Fibroblast of lung (primary cell): ENCODE results near the gene UBAP1L. TPM values are rescaled to one million over a fixed set of nuclear protein-coding genes. Genes with fewer than 3 reads are reported as not detected.

Experiments used
- DNase-seq, 2 donors: peaks; one replicate each; pipeline versions ENCODE4 v3.0.0 to v3.0.0-alpha.2; 2010; ENCODE audit warnings: low read depth in 2 of 2
- H2AFZ ChIP-seq: 2 replicates; pipeline ENCODE4 v1.5.1; 2012; ENCODE audit warnings: low read length, control low read depth, inconsistent platforms
- H3K27ac ChIP-seq: 2 replicates; pipeline ENCODE4 v1.5.1; 2011; ENCODE audit warnings: low read length, control low read depth; ENCODE audit not compliant: insufficient read depth
- H3K27me3 ChIP-seq: 2 replicates; pipeline ENCODE4 v1.5.1; 2011; ENCODE audit warnings: mild to moderate bottlenecking, low read length; ENCODE audit not compliant: control insufficient read depth, insufficient read depth
- H3K36me3 ChIP-seq: 2 replicates; pipeline ENCODE4 v1.5.1; 2011; ENCODE audit warnings: low read length; ENCODE audit not compliant: control insufficient read depth, insufficient read depth
- H3K4me1 ChIP-seq: 2 replicates; pipeline ENCODE4 v1.5.1; 2011; ENCODE audit warnings: low read length; ENCODE audit not compliant: control insufficient read depth, insufficient read depth; ENCODE audit errors: extremely low read depth
- H3K4me2 ChIP-seq: 2 replicates; pipeline ENCODE4 v1.5.1; 2011; ENCODE audit warnings: low read length, control low read depth; ENCODE audit not compliant: insufficient read depth; ENCODE audit errors: extremely low read depth
- H3K4me3 ChIP-seq, 4 experiments: fragments of 200-600 bp in 1 of 4; sonication (generic) in 1 of 4; replicated peaks in 1 of 4; 2 replicates each; pipeline ENCODE4 v1.5.1; 2011 to 2016; ENCODE audit warnings: low read length in 4 of 4, low read depth in 3 of 4, mild to moderate bottlenecking in 3 of 4, control low read depth in 2 of 4, inconsistent platforms in 1 of 4, mixed read lengths in 1 of 4; ENCODE audit not compliant: insufficient read depth in 1 of 4; ENCODE audit errors: control extremely low read depth in 1 of 4
- H3K79me2 ChIP-seq: 2 replicates; pipeline ENCODE4 v1.5.1; 2012; ENCODE audit warnings: mild to moderate bottlenecking, low read length, inconsistent platforms; ENCODE audit not compliant: control insufficient read depth, insufficient read depth
- H3K9ac ChIP-seq: 2 replicates; pipeline ENCODE4 v1.5.1; 2011; ENCODE audit warnings: mild to moderate bottlenecking, low read length, control low read depth; ENCODE audit not compliant: insufficient read depth
- H3K9me3 ChIP-seq: 2 replicates; pipeline ENCODE4 v1.5.1; 2012; ENCODE audit warnings: low read depth, low read length; ENCODE audit not compliant: control insufficient read depth, insufficient read depth
- H4K20me1 ChIP-seq: 2 replicates; pipeline ENCODE4 v1.5.1; 2011; ENCODE audit warnings: low read length; ENCODE audit not compliant: control insufficient read depth, insufficient read depth; ENCODE audit errors: extremely low read depth
- EZH2 ChIP-seq: IDR thresholded peaks from 2 replicates; pipeline ENCODE4 v1.5.1; 2012; ENCODE audit warnings: low read length, control low read depth, mild to moderate bottlenecking; ENCODE audit errors: missing control alignments
- polyA plus RNA-seq, 2 donors: library from polyadenylated mRNA; depleted of rRNA in 1 of 2; stranded (reverse) in 1 of 2; unstranded in 1 of 2; fragments of >200 nt; gene quantifications; 2 replicates each; pipeline ENCODE4 v1.2.1, GENCODE V29; 2011 to 2012; ENCODE audit warnings: missing spikeins in 1 of 2
- total RNA-seq: library from RNA; depleted of rRNA; stranded (reverse); fragments of >200 nt; gene quantifications from 2 replicates; pipeline ENCODE4 v1.2.1, GENCODE V29; 2014
- TF ChIP-seq, protein P1 (sequence below), 2 donors: IDR thresholded peaks in 1 of 2; conservative IDR thresholded peaks in 1 of 2; 1 replicate in 1 of 2; 2 replicates in 1 of 2; pipeline ENCODE4 v1.5.1; 2011 to 2012; ENCODE audit warnings: low read length in 2 of 2, control low read depth in 1 of 2, inconsistent platforms in 1 of 2, low read depth in 1 of 2, mild to moderate bottlenecking in 1 of 2

The UBAP1L gene
- total and polyA plus RNA-seq, 2 donors (not counting 1 experiment from before 2014, with no cell fraction given): 0.33 to 0.99 TPM

DNA sequence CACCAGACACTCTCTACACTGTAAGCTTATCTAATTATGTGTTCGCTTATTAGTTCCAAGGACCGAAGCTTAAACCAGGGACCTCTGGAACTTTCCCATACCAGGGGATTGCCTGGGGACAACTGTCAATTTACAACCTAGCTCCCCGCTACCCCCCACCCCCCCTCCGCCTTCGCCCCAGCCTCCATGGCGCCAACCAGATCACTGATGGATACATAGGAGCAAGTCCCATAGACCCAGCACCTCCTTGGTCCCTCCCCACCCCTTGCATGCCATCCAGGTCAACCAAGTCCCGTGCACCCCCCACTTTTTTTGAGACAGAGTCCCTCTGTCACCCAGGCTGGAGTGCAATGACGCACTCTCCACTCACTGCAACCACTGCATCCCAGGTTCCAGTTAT is 19.5 kb upstream of the UBAP1L start:
- no peaks in the 10 kb centered on the region for H3K27me3 ChIP-seq
- TF ChIP-seq, protein P1, sequence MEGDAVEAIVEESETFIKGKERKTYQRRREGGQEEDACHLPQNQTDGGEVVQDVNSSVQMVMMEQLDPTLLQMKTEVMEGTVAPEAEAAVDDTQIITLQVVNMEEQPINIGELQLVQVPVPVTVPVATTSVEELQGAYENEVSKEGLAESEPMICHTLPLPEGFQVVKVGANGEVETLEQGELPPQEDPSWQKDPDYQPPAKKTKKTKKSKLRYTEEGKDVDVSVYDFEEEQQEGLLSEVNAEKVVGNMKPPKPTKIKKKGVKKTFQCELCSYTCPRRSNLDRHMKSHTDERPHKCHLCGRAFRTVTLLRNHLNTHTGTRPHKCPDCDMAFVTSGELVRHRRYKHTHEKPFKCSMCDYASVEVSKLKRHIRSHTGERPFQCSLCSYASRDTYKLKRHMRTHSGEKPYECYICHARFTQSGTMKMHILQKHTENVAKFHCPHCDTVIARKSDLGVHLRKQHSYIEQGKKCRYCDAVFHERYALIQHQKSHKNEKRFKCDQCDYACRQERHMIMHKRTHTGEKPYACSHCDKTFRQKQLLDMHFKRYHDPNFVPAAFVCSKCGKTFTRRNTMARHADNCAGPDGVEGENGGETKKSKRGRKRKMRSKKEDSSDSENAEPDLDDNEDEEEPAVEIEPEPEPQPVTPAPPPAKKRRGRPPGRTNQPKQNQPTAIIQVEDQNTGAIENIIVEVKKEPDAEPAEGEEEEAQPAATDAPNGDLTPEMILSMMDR (conservative IDR thresholded peaks at IDR 0.05 in 1 of 2, IDR thresholded peaks at IDR 0.05 in 1 of 2; ENCODE audit: low read depth in 1 of 2, low read length in 2 of 2): no peak
- TF ChIP-seq EZH2: no peak
- H3K27ac ChIP-seq: no peak overlapping the region
- no peaks in the 10 kb centered on the region for H3K4me1 ChIP-seq
- no peaks in the 10 kb centered on the region for H3K36me3 ChIP-seq
- H3K4me3 ChIP-seq: peak overlapping the region in 2 of 4 experiments; percentile 81 to 84
- no peak overlapping the region for H2AFZ ChIP-seq
- H4K20me1 ChIP-seq: no peaks in the 10 kb centered on the region
- H3K9me3 ChIP-seq: no peaks in the 10 kb centered on the region
- H3K79me2 ChIP-seq: peaks cover 21% of the 10 kb centered on the region
- H3K4me2 ChIP-seq: peak overlapping the region; percentile 93
- DNase-seq: no peak
- no peak overlapping the region for H3K9ac ChIP-seq

DNA sequence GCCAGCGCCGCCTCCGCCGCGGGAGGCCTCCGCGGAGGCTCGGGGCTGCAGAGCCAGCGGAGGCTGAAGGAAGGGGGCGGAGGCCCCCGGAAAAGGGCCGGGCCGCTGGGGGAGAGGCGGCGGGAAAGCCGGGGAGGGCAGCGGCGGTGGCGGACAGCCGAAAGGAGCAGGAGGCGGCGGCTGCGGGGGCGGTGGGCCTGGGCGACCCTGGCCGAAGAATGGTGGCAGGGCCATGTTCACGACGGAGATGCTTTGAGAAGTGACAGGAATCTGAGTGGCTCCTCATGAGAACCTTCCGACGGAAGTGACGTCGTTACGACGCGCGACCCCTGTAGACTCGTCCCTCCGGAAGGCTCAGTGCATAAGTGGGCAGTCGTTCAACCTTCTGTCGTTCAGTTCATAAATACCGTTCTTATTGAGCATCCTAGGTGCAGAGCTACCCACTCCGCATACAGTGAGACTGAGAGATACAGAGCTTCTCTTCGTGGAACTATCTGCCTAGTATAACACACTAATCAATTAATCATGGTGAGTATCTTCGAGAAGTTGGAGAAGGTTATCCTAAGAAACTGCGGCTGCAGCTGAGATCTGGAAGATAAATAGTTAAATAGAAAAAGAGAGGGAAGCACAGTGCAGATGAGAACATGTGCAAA is 18.7 kb upstream of the UBAP1L start, which contains the start of gene PDCD7:
TSS of gene PDCD7 (minus strand) at position 261 of the 653 bp plus-strand sequence. CDS start at position 234, 27 bp downstream.
- no peaks in the 10 kb centered on the region for H4K20me1 ChIP-seq
- no peaks in the 10 kb centered on the region for H3K27me3 ChIP-seq
- peaks cover 21% of the 10 kb centered on the region for H3K79me2 ChIP-seq
- DNase-seq: peak; percentile 92 to 93
- no peaks in the 10 kb centered on the region for H3K4me1 ChIP-seq
- H3K9me3 ChIP-seq: no peaks in the 10 kb centered on the region
- peaks cover 5% of the 10 kb centered on the region for H3K36me3 ChIP-seq
- no peak for TF ChIP-seq EZH2
- TF ChIP-seq, protein P1 (conservative IDR thresholded peaks at IDR 0.05 in 1 of 2, IDR thresholded peaks at IDR 0.05 in 1 of 2; ENCODE audit: low read depth in 1 of 2, low read length in 2 of 2): no peak
- peak within 1 kb of the TSS; percentile 75 for H3K27ac ChIP-seq
- peak within 1 kb of the TSS; percentile 99 for H2AFZ ChIP-seq
- peak within 1 kb of the TSS; percentile 59 for H3K9ac ChIP-seq
- peak within 1 kb of the TSS; percentile 61 to 95 (median 74) for H3K4me3 ChIP-seq
- H3K4me2 ChIP-seq: peak within 1 kb of the TSS; percentile 98

DNA sequence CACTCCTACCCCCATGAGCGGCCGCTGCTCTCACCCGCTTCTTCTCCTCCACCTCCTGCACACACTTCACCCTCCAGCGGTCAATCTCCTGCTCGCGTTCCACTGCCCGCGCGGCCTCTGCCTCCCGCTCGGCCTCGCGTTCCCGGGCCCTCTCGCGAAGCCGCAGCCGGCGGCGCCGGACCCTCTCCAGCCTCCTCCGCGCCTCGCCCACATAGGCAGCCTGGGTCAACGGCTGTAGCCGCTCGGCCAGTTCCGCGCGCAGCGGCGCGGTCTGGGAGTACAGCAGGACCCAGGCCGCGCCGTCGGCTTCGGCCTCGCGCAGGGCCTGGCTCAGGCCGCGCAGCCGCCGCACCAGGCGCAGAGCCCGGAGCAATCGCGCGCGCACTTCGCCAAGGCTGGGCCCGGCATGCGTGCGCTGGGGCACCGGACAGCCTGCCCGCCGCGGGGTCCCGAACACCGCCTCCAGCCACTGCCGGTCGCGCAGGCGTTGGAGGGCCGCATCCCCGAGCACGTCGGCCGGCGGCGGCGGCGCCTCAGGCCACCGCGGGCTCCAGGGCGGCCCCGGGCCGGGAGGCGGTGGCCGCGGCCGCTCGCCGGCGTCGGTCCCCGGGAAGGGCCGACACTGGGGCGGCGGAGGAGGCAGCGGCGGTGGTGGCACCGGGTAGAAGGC is 18.0 kb upstream of the UBAP1L start:
- Histone ChIP-seq H3K36me3 (peaks cover 8% of the 10 kb centered on the region), H3K4me3 (peak overlapping the region; percentile 61 to 95 (median 74)), H3K79me2 (peaks cover 21% of the 10 kb centered on the region), H2AFZ (peak overlapping the region; percentile 26), H3K9me3 (no peaks in the 10 kb centered on the region), H3K4me1 (no peaks in the 10 kb centered on the region), H3K27ac (peak overlapping the region; percentile 75), H3K9ac (peak overlapping the region; percentile 59), H3K27me3 (no peaks in the 10 kb centered on the region), H3K4me2 (peak overlapping the region; percentile 98), H4K20me1 (no peaks in the 10 kb centered on the region)
- no peak for TF ChIP-seq EZH2
- TF ChIP-seq, protein P1 (conservative IDR thresholded peaks at IDR 0.05 in 1 of 2, IDR thresholded peaks at IDR 0.05 in 1 of 2; ENCODE audit: low read depth in 1 of 2, low read length in 2 of 2): no peak
- peak; percentile 36 to 63 for DNase-seq
